T-helper 9 cell (primary cell): ENCODE results near the gene ST3GAL4.
A peak's percentile ranks its signal among the peaks of the same experiment; 100 is the strongest.

Source experiments
- DNase-seq: peaks from one replicate; pipeline ENCODE4 v3.0.0-alpha.2; 2020

The ST3GAL4 gene

DNA sequence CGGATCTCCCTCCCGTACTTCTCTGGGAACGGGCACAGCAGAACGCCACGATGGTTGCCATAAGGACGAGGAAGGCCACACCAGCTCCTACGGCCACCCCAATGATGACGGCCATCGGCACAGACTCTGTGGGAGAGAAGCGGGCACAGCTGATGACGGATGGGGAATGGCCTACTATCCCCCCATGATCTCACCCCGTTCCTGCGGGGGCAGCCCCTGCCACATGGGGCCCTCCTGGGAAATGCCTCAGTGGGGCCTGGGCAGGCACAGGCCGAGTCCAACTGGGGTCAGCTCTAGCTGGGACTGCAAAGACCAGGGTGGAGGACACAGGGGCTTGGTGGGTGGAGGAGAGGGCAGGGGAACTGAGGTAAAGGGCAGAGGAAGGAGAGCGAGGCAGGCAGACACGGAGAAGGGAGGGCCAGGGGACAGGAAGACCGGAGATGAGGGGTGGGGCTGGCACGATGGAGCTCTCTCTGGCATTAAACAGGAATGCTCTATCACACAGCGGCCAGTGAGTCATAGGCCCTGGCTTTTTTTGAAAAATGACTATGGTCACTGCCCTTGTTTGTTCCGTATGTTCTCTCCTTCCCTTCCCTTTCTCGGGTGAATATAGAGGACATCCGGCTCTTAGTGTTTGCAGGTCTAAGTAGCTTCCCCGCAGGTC, 76.0 kb downstream of the ST3GAL4 start:
- no peak for DNase-seq

DNA sequence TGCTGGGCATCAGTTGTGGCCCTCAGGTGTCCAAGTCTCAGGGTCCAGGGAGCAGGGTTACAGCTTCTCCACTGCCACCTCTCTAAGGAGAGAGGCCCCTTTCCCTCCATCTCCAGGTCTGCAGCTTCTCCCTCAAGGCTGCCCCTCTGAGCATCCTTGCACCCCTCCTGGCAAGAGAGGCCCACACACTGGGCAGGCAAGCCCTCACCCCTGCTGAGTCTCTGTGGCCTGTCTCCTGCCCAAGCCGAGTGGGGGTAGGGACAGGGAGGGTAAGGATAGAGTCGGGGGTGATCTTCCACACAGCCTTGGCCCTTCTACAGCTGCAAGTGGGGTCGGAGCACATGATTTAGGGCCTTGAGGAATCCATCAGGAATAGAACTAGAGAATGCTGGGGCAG, 76.6 kb downstream of the ST3GAL4 start:
- no peak for DNase-seq

DNA sequence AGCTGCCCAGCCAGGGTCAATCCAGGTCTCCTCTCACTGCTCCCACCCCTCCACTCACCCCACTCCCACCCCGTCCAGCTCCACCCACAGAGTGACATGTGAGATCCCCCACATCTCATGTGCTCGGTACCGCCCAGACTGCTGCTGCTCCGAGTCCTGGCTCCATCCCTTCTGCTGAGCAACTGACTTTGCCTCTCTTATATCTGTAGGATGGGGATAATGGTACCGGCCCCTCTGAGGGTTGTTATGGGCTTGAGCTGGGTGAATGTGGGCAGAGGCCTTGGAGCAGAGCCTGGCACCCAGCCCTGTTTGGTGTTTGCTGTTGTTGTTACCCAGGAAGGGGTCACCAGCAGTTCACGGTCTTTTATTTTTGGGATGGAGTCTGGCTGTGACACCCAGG, 77.0 kb downstream of the ST3GAL4 start:
- no peak for DNase-seq

DNA sequence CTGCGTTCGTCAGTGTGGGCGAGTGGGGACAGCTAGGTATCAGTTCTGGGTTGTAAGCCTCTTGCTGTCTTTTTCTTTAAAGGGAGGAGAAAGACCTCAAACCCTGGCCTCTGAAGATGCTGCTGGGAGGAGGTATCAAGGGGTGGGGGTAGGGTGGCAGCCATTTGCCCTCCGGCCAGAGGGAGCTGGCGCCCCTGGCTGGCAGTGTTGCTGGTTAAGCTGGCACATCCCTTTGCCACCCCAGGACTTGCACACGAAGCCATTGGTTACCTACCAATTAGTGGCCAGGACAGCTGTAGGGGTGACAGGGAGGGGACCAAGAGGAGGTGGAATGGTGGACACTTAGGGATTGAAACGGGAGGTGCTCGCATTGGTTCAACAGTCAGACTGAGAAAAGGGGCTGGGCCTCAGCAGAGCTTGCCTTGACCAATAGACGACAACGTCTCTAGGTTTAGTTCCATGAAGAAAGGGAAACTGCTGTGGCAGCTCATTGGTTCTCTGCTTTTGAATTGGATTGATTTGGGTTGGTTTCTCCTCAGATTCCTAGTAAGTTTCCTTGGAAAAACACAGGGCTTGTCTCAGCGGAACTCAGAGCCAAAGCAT, 77.9 kb downstream of the ST3GAL4 start:
- DNase-seq: no peak

DNA sequence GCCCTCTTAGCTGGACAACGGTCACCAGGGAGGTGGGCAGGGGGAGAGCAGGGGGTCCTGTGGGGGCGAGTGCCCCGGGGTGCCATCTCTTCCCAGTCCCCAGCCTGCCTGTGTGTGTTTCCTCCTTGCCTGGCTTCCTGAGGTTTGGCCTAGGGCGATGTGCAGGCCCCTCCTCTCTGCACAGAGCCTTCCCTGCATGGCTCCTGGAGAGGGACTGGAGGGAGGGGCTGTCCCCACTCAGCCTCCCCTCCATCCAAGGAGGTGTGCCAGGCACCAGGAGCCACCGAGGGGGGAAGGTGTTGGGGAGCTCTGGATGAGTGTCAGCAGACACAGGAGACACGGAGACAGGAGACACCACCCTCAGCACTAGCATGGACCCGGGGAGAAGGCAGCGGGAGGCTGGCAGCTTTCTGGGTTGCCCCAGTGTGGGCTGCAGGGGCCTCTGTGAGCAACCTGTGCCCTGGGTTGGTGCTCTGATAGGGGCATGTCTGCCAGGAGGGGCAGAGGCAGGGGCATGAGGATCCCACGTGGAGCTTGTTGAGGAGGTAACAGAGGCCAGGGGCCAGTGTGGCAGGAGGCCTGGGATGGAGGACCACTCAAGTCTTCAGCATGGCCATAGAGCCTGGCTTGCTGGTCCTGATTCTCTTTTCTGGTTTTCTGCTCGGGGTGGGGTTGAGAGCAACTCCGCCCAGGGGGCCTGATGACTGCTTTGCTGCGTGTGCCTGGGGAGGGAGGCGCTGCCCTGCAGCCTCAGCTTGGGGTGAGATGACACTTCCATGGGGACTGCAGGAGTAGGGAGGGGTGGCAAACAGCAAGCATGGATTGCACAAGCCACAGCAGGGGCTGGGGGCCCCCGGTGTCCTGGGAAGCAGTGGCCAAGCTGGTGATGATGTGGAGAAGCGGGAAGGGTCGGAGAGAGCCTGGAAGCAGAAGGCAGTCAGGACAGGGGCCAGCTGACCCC, 78.8 kb downstream of the ST3GAL4 start:
- DNase-seq: no peak

DNA sequence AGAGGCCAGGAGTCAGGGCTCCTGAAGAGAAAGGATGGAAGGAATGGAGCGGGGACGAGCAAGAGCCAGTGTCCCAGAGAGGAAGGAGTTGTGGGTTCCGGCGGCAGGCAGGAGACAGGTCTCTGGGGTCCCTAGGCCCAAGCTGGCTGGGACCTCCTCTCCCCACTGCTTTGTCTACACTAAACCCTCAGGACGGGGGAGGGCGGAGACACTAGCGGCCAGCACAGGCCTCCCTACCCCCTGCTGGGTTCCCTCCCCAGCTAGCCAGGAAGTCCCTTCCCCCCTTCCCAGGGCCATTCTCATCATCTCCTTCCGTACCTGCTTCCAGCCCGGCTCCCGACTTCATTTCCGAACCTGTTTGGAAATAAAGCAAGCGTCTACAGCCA, 79.5 kb downstream of the ST3GAL4 start:
- DNase-seq: no peak

DNA sequence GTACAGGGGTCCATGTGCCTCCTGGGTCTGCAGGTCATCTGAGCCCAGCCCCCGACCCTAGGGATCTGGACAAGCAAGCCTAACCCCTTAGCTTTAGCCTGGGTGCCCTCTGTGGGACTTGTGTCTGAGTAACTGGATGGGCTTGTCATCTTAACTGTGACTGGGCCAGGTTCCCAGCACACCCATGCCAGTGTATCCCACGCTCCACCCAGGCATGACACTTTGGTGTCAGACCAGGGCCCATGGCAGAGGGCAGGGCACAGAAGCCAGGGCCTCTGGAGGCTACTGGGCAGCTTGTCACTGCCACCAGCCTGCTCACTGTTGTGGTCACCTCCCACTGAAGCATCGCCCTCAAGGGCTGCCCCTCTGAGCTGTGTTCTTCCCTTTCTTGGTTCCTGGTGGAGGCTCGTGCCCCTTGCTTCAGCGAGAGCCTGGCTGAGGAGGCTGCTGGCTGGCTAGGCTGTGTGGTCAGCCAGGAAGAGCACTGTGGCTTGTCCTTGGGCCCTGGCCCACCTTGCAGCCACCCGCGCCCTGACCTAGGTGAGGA, 80.8 kb downstream of the ST3GAL4 start:
- DNase-seq: no peak

DNA sequence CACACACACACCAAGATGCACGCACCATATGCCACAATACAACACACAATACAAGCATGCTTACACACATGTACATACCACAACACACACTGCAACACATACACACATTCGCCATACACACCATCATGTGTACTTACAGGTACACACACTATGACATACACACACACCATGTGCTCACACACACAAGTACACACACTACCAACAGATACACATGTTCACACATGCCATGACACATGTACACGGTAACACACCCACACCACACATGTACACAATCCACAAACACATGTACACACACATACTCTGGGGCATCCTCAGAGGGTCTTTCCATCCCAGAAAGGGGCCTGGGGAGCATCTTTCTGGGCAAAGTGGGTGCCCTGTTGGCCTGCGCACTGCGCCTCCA, 82.2 kb downstream of the ST3GAL4 start:
- DNase-seq: no peak

DNA sequence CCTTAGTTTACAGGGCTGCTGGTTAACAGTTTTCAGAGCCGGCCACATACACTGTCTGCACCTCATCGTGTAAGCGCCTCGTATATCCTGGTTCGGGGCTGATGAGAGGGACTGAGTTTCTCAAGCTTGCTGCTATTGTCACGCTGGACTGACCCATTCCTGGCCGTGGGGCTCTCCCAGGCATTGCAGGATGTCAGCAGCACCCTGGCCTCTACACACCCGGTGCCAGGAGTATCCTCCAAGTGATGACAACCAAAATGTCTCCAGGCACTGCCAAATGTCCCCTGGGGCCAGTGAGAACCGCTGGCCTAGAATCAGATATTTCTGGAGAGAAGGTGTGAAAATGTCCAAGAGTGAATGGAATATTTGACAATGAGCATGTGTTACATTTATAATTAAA, 82.8 kb downstream of the ST3GAL4 start:
- DNase-seq: no peak

DNA sequence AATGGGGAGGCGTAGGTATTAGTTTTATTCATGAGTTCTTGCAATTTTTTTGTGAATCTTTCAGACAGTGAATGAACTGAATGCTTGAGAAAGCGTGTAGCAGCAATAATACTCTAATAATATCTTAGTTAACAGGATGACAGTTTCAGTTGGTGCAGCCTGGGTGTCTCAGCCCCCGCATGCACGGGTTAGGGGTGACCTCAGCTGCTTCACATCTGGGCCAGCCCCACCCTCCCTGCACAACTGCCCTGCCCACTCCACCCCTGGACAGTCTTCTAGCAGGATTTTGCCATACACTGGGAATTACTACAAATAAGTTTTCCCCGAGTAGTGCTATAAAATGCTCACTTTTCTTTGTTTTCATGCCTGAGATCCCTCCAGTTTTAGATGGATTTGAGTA, 83.2 kb downstream of the ST3GAL4 start:
- DNase-seq: no peak

DNA sequence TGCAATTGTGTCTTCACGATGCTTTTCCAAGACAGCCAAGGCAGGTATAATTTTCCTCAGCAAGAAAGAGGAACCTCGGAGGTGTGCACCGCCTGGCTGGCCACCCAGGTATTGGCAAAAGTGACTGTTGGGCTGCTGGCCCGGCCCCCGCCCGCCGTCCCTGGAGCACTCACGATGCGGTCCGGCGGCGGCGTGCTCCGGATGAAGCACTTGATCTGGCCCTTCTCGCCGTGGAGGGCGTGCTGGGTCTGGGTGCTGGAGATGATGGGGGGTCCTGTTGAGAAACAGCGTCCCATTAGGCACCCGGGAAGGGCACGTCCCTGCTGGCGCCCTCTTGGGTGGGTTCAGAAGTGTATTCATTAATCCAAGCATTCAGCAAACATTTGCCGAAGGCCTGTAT, 84.8 kb downstream of the ST3GAL4 start:
- no peak for DNase-seq

DNA sequence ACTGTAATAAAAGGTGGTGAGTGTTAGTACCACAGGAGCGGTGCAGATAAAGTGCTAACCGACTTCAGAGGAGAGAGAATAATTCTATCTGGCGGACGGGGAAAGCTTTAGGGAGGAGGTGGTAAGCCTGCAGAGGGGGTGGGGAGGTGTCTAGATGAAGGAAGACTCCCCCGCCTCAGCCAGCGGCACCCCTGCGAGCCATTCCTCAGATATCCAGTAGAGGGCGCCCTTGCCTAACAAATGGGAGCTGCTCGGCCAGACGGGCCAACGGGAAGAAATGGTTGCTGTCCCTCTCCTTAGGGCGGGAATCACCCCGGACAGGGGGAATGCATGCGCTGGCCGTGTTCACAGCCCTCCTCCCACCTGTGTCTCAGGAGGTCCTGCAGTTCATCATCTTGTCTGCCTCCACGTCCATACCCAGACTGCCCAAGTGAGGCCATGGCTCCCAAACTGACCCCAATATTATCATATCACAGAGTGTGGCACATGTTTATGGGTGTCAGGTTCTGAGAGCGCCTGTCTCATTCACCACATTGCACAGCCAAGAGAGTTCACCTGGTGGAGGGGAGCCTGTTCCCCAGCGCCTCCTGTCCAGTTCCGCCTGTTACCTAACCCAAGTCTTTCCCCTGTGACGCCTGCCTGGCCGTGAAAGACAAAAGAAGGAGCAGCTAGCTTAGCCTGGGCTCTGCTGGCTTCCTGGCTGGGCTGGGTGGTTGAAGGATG, 85.5 kb downstream of the ST3GAL4 start:
- peak; percentile 62 for DNase-seq

DNA sequence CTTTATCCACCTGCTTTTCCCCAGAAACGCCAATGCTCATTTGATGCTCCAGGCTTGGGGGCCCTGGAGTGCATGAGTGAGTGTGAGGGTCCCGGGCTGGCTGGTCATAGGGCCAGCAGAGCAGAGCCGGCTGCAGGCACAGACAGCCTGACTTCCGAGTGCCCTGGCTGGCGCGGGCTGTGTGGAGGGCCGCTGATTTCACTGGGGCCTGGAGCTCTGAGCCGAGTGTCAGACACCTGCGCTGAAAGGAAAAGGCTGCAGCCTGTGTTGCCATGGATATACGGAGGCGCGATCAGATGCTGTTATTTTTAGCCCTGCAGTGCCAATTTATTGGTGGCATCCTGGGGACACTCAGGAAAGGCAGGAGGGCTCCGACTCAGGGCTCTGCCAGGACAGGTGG, 87.6 kb downstream of the ST3GAL4 start:
- DNase-seq: no peak

DNA sequence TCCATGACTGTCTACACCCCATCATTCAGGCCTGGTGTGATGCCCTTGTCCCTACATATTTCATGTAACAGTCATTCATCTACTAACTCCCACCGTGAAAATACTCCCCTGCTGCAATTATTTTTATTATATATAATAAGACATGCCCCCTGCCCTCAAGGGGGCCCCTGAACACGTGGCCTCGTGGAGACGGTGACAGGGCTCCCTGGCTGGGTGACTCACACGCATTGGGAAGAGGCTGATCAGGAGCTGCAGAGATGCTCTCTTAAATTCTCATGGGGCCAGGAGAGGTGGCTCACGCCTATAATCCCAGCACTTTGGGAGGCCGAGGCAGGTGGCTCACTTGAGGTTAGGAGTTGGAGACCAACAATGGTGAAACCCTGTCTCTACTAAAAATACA, 88.6 kb downstream of the ST3GAL4 start:
- DNase-seq: no peak

DNA sequence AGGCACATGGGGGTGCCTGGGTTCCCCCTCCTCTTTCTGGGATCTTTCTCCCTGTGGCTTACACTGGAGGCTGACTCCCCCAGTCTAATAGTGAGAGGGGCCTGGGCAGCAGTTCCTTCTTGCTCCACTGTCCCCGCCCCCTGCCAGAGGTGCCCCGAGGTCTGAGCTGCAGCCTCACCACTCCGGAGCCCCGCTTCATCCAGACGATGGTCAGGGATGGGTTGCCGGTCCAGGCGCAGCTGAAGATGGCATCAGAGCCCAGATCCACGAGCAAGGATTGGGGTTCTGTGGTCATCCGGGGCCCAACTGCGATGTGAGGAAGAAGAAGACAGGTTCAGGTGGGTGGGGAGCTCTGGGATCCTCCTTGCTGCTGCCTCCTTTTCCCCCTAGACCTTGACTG, 91.1 kb downstream of the ST3GAL4 start:
- no peak for DNase-seq

DNA sequence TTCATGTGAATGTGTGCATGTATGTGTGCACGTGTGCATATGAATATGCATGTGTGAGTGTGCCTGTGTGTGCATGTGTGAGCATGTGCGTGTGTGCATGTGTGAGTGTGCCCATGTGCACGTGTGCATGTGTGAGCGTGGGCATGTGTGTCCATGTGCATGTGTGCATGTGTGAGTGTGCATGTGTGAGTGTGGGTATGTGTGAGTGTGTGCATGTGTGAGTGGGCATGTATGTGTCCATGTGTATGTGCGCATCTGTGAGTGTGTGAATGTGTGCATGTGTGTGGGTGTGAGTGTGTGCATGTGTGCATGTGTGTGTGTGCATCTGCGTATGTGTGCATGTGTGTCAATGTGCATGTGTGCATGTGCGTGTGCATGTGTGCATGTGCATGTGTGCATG, 94.7 kb downstream of the ST3GAL4 start:
- DNase-seq: no peak

DNA sequence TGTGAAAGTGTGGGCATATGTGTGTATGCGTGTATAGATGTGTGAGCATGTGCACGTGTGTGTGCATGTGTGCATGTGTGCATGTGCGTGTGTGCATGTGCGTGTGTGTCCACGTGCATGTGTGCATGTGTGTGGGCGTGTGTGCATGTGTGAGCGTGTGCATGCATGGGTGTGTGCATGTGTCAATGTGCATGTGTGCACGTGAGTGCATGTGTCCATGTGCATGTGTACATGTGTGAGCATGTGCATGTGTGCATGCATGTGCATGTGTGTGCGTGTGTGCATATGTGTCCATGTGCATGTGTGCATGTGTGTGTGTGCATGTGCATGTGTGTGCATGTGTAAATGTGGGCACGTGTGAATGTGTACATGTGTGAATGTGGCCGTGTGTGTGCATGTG, 95.3 kb downstream of the ST3GAL4 start:
- DNase-seq: no peak

DNA sequence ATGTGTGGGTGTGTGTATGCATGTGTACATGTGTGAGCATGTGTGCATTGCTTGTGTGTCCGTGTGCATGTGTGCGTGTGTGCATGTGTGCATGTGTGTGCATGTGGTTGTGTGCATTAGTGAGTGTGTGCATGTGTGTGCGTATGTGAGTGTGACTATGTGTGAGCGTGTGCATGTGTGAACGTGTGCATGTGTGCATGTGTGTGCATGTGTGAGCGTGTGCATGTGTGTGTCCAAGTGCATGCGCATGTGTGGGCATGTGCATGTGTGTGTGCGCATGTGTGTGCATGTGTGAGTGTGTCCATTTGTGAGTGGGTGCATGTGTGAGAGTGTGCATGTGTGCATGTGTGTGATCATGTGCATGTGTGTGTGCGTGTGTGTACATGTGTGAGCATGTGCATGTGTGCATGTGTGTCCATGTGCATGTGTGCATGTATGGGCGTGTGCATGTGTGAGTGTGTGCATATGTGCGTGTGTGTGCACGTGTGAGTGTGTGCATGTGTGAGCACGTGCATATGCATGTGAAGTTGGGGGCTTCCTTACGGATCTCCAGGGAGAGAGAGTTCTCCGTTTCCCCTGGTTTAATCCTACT, 95.8 kb downstream of the ST3GAL4 start:
- DNase-seq: no peak

DNA sequence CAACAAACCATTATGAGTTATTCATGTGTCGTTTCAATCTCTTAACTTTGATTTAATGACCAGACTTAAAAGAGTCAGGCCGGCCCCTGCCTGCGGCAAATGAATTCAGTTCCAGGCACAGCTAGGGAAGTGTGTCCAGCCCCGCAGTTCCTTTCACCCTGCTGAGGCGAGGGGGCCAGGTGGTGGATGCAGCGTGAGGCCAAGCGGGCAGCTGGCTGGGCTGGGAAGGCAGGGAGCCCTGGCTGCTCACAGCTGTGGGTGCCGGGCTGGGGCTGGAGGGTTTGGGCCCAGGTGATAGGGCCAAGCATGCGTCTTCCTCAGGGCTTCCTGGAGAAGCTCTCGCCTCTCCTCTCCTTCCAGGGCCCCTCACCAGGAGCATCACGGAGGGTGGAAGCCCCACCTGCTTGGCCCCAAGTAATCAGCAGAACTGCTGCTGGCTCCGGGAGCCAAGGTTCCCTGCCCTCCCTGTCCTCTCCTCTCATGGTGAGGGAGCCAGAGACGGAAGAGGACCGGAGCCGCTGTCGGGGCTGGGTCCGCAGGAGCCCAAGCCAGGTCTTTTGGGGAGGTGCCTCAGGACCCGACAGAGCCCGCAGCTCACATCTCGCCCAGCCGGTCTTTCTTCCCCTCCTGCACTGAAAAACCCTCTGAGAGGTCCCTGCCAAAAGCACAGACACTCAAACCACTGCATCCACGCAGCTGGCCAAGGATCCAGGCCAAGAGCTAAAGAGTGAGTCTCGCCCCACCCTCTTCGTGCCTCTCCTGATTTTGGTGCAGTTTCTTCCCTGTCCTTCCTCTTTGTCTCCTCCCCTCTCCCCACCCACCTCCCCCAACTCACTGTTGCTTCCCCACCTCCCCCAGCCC, 97.0 kb downstream of the ST3GAL4 start:
- no peak for DNase-seq

DNA sequence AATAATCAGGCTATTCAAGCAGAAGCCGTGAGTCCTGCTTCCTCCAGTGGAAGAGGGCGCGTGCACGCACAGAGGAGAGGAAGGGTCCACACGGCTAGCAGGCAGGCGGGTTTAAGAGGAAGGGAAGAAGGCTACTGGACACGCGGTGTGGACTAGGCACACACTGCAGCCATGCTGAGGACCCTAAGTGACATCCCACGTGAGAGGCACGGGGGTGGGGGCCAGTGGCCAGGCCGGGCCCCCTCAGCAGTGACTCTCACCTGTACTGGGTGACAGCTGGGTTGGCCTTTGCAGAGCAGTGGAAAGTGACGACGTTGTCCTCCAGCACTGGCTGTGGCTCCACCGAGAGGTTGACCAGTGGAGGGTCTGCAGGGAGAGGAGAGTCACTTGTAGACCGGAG, 100.6 kb downstream of the ST3GAL4 start:
- DNase-seq: no peak

DNA sequence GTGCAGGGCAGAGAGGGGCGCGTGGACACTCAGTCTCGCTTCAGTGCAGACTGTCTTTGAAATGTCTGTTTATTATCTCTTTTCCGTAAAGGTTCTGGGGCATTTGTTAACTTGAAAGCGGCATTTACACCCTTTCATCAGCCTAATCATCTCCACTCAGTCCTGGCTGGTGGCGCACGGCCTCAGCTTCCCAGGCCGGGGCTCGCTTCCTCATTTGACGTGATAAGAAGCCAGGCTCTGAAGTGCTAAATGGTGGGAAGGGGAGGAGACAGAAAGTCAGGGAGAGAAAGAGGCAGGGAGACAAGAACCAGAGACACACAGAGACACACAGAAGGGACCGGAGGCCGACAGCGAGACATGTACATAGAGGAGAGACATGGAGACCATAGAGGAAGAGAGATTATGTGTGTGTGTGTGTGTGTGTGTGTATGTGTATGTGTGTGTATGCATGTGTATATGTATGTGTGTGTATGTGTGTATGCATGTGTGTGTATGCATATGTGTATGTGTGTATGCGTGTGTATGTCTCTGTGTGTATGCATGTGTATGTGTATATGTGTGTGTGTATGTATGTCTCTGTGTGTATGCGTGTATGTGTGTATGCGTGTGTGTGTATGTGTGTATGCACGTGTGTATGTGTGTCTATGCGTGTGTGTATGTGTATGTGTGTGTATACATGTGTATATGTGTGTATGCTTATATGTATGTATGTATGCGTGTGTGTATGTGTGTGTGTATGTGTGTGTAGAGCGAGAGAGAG, 101.5 kb downstream of the ST3GAL4 start:
- no peak for DNase-seq
